Type B pancreatic cell (in vitro differentiated cells): Measurements from ENCODE around the gene ERICH4. TPM values are rescaled to one million over a fixed set of nuclear protein-coding genes. Genes with fewer than 3 reads are reported as not detected.

Experiments
- DNase-seq: peaks from one replicate; pipeline ENCODE4 v3.0.0; 2021; ENCODE audit warnings: mixed read lengths; ENCODE audit not compliant: unreplicated experiment; ENCODE audit errors: extremely low spot score
- H3K27ac Mint-ChIP-seq: 2 replicates; pipeline ENCODE4 v1.8.0; 2021; ENCODE audit warnings: mild to moderate bottlenecking, mixed read lengths
- H3K27me3 Mint-ChIP-seq: 2 replicates; pipeline ENCODE4 v1.8.0; 2021; ENCODE audit warnings: mixed read lengths
- H3K36me3 Mint-ChIP-seq: 2 replicates; pipeline ENCODE4 v1.8.0; 2021; ENCODE audit warnings: mixed read lengths
- H3K4me1 Mint-ChIP-seq: one replicate; pipeline ENCODE4 v1.8.0; 2021; ENCODE audit warnings: mixed read lengths; ENCODE audit not compliant: unreplicated experiment
- H3K4me3 Mint-ChIP-seq: 2 replicates; pipeline ENCODE4 v1.8.0; 2021; ENCODE audit warnings: mild to moderate bottlenecking, mixed read lengths
- H3K9me3 Mint-ChIP-seq: 2 replicates; pipeline ENCODE4 v1.8.0; 2021; ENCODE audit warnings: mixed read lengths
- total RNA-seq: library from RNA; stranded (reverse); gene quantifications from 2 replicates; pipeline ENCODE4 v1.2.1, GENCODE V29; 2021; ENCODE audit warnings: low replicate concordance
- TF ChIP-seq, protein P1 (sequence below): fragments of 200-600 bp; sonication (generic); conservative IDR thresholded peaks from 2 replicates; pipeline ENCODE4 v1.5.0; 2021; ENCODE audit warnings: antibody characterized with exemption, mild to moderate bottlenecking

ERICH4 gene
- total RNA-seq, 1 donor from 2014 or later = 0.56 TPM

DNA sequence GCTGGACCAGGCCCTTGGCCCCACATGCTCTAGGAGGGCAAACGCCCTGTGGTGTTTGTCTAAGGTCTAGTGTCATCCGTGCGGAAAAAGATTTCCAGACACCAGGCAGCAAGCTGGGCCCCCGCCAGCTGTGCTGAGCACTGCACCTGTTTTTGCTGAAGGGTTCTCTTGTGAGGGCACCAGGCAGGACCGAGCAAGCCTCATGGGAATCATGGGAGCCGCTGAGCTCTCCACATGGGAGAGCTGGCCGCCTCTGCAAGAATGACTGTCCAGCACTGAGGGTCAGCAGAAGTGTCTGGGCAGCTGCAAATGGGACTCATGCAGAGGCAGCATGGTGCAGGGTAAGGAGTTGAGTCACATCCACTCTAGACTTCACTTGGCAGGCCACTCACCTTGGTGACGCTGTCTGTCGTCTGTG is 27.8 kb upstream of the ERICH4 start:
- no peak overlapping the region for H3K4me3 Mint-ChIP-seq
- H3K4me1 Mint-ChIP-seq = peaks cover 4% of the 10 kb centered on the region

DNA sequence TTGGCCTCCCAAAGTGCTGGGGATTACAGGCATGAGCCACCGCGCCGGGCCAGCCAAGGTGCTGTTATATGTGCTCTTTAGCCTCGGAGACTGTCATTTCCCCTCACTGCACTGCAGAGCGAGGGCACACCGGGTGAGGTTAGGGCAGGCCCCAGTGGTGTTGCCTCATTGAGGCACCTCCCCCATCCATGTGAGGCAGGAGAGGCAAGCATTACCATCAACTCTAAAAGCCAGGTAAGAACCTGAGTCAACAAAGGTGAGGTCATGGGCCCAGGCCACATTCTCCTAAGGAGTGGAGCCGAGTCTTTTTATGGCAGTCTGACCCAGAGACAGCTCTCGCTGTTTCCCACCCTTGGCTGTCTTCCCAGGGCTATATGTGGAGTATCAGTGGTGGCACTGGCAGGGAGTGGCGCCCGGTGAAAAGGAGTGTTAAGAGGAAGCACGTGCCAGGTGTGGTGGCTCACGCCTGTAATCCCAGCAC is 26.7 kb upstream of the ERICH4 start:
- TF ChIP-seq, protein P1, sequence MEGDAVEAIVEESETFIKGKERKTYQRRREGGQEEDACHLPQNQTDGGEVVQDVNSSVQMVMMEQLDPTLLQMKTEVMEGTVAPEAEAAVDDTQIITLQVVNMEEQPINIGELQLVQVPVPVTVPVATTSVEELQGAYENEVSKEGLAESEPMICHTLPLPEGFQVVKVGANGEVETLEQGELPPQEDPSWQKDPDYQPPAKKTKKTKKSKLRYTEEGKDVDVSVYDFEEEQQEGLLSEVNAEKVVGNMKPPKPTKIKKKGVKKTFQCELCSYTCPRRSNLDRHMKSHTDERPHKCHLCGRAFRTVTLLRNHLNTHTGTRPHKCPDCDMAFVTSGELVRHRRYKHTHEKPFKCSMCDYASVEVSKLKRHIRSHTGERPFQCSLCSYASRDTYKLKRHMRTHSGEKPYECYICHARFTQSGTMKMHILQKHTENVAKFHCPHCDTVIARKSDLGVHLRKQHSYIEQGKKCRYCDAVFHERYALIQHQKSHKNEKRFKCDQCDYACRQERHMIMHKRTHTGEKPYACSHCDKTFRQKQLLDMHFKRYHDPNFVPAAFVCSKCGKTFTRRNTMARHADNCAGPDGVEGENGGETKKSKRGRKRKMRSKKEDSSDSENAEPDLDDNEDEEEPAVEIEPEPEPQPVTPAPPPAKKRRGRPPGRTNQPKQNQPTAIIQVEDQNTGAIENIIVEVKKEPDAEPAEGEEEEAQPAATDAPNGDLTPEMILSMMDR = no peak
- DNase-seq = no peak
- Mint-ChIP-seq H3K27ac (peak overlapping the region; percentile 83), H3K36me3 (peaks cover 5% of the 10 kb centered on the region), H3K4me1 (peaks cover 4% of the 10 kb centered on the region), H3K4me3 (no peak overlapping the region), H3K27me3 (no peaks in the 10 kb centered on the region), H3K9me3 (no peaks in the 10 kb centered on the region)

More for the DNA sequence above, 27.8 kb upstream of the ERICH4 start:
- peaks cover 3% of the 10 kb centered on the region for H3K36me3 Mint-ChIP-seq
- H3K27ac Mint-ChIP-seq = no peak overlapping the region
- H3K27me3 Mint-ChIP-seq = no peaks in the 10 kb centered on the region
- no peak for DNase-seq
- H3K9me3 Mint-ChIP-seq = no peaks in the 10 kb centered on the region
- TF ChIP-seq, protein P1 = no peak

DNA sequence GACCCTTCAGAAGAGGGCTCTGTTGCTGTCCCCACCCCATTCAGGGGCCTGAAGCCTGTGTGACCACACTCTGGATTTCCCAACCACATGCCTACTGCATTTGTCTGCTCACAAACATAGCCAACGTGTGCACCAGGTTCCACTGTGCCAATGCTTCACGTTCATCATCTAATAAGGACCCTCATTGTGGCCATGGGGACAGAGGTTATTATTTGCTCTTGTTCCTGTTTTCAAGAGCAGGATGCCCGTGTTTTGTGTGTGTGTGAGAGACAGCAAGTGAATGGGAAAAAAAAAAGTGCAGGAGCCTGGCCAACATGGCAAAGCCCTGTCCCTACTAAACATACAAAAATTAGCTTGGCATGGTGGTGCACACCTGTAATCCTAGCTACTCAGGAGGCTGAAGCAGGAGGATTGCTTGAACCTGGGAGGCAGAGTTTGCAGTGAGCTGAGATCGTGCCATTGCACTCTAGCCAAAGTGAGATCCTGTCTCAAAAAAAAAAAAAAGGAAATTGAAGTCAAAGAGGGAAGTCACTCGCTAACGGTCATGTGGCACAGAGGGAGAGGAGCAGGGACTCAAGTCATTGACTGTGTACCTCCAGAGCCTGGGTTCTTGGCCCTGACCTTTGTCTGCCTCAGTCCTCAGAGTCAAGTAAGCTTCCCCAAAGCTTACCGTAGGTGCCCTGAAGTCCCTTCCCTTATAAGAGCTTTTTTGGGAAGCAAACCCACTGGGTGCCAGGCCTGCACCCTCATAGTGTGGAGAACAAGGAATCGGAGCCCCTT is 22.7 kb upstream of the ERICH4 start:
- Mint-ChIP-seq H3K27ac (no peak overlapping the region), H3K9me3 (no peaks in the 10 kb centered on the region), H3K36me3 (peaks cover 6% of the 10 kb centered on the region), H3K4me3 (no peak overlapping the region), H3K27me3 (no peaks in the 10 kb centered on the region), H3K4me1 (peaks cover 4% of the 10 kb centered on the region)
- TF ChIP-seq, protein P1 = no peak
- no peak for DNase-seq

DNA sequence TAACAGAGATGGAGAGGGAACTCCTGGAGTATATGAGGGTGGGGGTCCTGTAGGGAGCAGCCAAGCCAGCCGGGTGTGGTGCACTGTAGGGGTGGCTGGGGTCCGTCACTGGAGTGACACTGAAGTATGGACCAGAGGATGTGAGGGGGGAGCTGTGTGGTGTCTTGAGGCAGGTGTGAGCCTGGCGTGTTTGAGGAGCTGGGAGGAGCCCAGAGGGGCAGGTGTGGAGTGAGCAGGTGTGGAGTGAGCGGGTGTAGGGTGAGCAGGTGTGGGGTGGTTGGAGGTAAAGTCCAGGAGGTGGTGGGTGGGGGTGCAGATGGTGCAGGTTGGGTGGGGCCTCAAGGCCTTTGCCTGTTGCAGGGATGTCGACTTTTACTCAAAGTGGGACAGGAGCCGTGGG is 21.6 kb upstream of the ERICH4 start:
- Mint-ChIP-seq H3K9me3 (no peaks in the 10 kb centered on the region), H3K36me3 (peaks cover 6% of the 10 kb centered on the region), H3K27me3 (no peaks in the 10 kb centered on the region), H3K4me1 (peaks cover 4% of the 10 kb centered on the region), H3K4me3 (no peak overlapping the region), H3K27ac (no peak overlapping the region)
- DNase-seq = no peak
- TF ChIP-seq, protein P1 = no peak

DNA sequence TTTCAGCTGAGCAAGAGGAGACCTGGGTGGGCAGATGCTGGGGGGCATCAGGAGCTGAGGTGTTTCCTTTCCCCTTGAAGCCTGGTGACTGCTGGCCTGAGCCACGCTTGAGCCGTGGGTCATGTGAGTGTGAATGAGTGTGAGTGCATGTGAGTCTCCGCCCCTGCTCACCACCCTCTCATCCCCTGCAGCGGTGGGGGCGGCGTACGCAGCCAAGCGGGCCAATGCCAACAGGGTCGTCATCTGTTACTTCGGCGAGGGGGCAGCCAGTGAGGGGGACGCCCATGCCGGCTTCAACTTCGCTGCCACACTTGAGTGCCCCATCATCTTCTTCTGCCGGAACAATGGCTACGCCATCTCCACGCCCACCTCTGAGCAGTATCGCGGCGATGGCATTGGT is 21.0 kb upstream of the ERICH4 start:
- H3K27ac Mint-ChIP-seq = no peak overlapping the region
- peaks cover 6% of the 10 kb centered on the region for H3K36me3 Mint-ChIP-seq
- H3K4me3 Mint-ChIP-seq = no peak overlapping the region
- no peaks in the 10 kb centered on the region for H3K9me3 Mint-ChIP-seq
- TF ChIP-seq, protein P1 = no peak
- no peak for DNase-seq
- peaks cover 7% of the 10 kb centered on the region for H3K4me1 Mint-ChIP-seq
- H3K27me3 Mint-ChIP-seq = no peaks in the 10 kb centered on the region
